ENCODE measurements around the gene MEMO1.

GRCh38 chr2:32011485-32011960 lies 715 bp upstream of the MEMO1 start:
- TF ChIP-seq GABPA (IDR thresholded peaks at IDR 0.05; ENCODE audit: low read depth) (no peak), NRF1 (IDR thresholded peaks at IDR 0.05; ENCODE audit: low read depth, low read length) (no peak), USF2 (IDR thresholded peaks at IDR 0.05; ENCODE audit: borderline replicate concordance, low read depth, low read length) (no peak), SMC3 (IDR thresholded peaks at IDR 0.05; ENCODE audit: low read depth, low read length) (no peak), CTCF (IDR thresholded peaks at IDR 0.05) (no peak), REST (IDR thresholded peaks at IDR 0.05; ENCODE audit: low read depth, low read length) (no peak), SIN3A (IDR thresholded peaks at IDR 0.05; ENCODE audit: borderline replicate concordance, low read depth, low read length) (no peak), EP300 (IDR thresholded peaks at IDR 0.05; ENCODE audit: borderline replicate concordance in 1 of 2, low read depth in 1 of 2, low read length in 1 of 2) (no peak), YY1 (IDR thresholded peaks at IDR 0.05; ENCODE audit: low read depth) (no peak), TEAD4 (IDR thresholded peaks at IDR 0.05; ENCODE audit: borderline replicate concordance, insufficient read depth) (no peak), ZBTB33 (IDR thresholded peaks at IDR 0.05; ENCODE audit: borderline replicate concordance, low read depth) (no peak), EZH2phosphoT487 (IDR thresholded peaks at IDR 0.05; ENCODE audit: borderline replicate concordance, low read depth) (no peak), RCOR1 (IDR thresholded peaks at IDR 0.05; ENCODE audit: low read length) (no peak), RFX5 (IDR thresholded peaks at IDR 0.05; ENCODE audit: low read length) (no peak)
